Measurements from ENCODE around the gene MESD.

MESD gene

GRCh38 chr15:80931721-80932512 lies 57.7 kb downstream of the MESD start:
- Histone ChIP-seq H3K9me3 (ENCODE audit: insufficient read depth, low read length) (no peaks in the 10 kb centered on the region), H3K27me3 (ENCODE audit: low read depth, low read length) (no peaks in the 10 kb centered on the region), H2AFZ (ENCODE audit: low read depth, low read length) (no peak overlapping the region), H3K4me3 (ENCODE audit: low read length) (no peak overlapping the region), H3K79me2 (ENCODE audit: low read length) (no peaks in the 10 kb centered on the region), H3K27ac (ENCODE audit: low read length) (no peak overlapping the region), H3K9ac (ENCODE audit: low read length) (no peak overlapping the region), H3K36me3 (replicated peaks; ENCODE audit: low read depth, low read length) (peaks cover 5% of the 10 kb centered on the region), H3K4me2 (ENCODE audit: low read length) (no peak overlapping the region), H4K20me1 (ENCODE audit: insufficient read depth, low read length) (no peaks in the 10 kb centered on the region), H3K4me1 (ENCODE audit: low read length) (no peaks in the 10 kb centered on the region)
- no peak for TF ChIP-seq EZH2phosphoT487 (IDR thresholded peaks at IDR 0.05; ENCODE audit: low read depth)
- TF ChIP-seq, protein P1, sequence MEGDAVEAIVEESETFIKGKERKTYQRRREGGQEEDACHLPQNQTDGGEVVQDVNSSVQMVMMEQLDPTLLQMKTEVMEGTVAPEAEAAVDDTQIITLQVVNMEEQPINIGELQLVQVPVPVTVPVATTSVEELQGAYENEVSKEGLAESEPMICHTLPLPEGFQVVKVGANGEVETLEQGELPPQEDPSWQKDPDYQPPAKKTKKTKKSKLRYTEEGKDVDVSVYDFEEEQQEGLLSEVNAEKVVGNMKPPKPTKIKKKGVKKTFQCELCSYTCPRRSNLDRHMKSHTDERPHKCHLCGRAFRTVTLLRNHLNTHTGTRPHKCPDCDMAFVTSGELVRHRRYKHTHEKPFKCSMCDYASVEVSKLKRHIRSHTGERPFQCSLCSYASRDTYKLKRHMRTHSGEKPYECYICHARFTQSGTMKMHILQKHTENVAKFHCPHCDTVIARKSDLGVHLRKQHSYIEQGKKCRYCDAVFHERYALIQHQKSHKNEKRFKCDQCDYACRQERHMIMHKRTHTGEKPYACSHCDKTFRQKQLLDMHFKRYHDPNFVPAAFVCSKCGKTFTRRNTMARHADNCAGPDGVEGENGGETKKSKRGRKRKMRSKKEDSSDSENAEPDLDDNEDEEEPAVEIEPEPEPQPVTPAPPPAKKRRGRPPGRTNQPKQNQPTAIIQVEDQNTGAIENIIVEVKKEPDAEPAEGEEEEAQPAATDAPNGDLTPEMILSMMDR (IDR thresholded peaks at IDR 0.05; ENCODE audit: low read depth, low read length): no peak

DNA sequence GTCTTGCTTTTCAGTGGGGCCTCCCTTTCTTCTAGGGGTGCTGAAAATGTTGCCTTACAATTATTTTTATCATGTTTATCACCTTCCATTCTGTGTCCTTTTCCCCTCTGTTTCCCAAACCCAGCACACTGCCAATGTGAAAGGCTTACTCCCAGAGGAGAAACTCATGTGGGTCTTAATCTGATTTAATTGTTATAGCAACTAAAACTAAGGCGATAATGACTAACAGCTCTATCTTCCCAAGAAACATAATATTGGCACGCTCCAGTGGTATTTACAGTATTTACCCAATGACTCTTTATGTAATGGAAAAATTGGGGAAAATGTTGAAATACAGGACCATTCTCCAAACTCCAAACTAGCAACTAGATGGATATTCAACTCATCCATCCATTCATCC lies 58.4 kb downstream of the MESD start:
- no peaks in the 10 kb centered on the region for H3K36me3 ChIP-seq (replicated peaks; ENCODE audit: low read depth, low read length)

DNA sequence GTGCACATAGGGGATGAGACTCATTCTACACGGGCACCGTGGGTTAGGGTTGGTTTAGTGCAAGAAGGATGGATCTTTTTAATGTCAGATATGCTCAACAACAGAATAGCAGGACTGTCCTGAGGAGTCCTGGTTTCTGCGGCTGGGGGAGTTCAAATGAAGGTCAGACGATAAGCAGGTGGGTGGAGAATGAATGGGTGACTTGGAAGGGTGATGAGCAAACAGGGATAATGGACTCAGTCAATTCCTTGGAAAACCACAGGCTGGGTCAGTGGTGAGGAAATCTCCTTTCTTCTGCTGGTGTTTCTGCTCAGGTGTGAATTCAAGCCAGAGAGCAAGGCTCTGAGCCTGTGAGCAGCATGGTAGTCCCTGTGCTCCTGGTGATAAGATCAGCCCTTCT lies 59.9 kb downstream of the MESD start:
- Histone ChIP-seq H3K4me3 (ENCODE audit: low read length) (no peak overlapping the region), H3K36me3 (replicated peaks; ENCODE audit: low read depth, low read length) (no peaks in the 10 kb centered on the region), H4K20me1 (ENCODE audit: insufficient read depth, low read length) (no peaks in the 10 kb centered on the region), H3K4me2 (ENCODE audit: low read length) (no peak overlapping the region), H2AFZ (ENCODE audit: low read depth, low read length) (no peak overlapping the region), H3K9me3 (ENCODE audit: insufficient read depth, low read length) (no peaks in the 10 kb centered on the region), H3K27ac (ENCODE audit: low read length) (no peak overlapping the region), H3K9ac (ENCODE audit: low read length) (no peak overlapping the region), H3K79me2 (ENCODE audit: low read length) (no peaks in the 10 kb centered on the region), H3K27me3 (ENCODE audit: low read depth, low read length) (no peaks in the 10 kb centered on the region), H3K4me1 (ENCODE audit: low read length) (no peaks in the 10 kb centered on the region)
- TF ChIP-seq, protein P1 (IDR thresholded peaks at IDR 0.05; ENCODE audit: low read depth, low read length): no peak
- no peak for TF ChIP-seq EZH2phosphoT487 (IDR thresholded peaks at IDR 0.05; ENCODE audit: low read depth)

More for the DNA sequence above, 58.4 kb downstream of the MESD start:
- no peak overlapping the region for H3K9ac ChIP-seq (ENCODE audit: low read length)
- no peaks in the 10 kb centered on the region for H4K20me1 ChIP-seq (ENCODE audit: insufficient read depth, low read length)
- H3K4me1 ChIP-seq (ENCODE audit: low read length): no peaks in the 10 kb centered on the region
- no peaks in the 10 kb centered on the region for H3K79me2 ChIP-seq (ENCODE audit: low read length)
- H3K9me3 ChIP-seq (ENCODE audit: insufficient read depth, low read length): no peaks in the 10 kb centered on the region
- no peak overlapping the region for H2AFZ ChIP-seq (ENCODE audit: low read depth, low read length)
- TF ChIP-seq, protein P1 (IDR thresholded peaks at IDR 0.05; ENCODE audit: low read depth, low read length): no peak
- no peak for TF ChIP-seq EZH2phosphoT487 (IDR thresholded peaks at IDR 0.05; ENCODE audit: low read depth)
- no peak overlapping the region for H3K4me2 ChIP-seq (ENCODE audit: low read length)
- H3K27ac ChIP-seq (ENCODE audit: low read length): no peak overlapping the region
- H3K4me3 ChIP-seq (ENCODE audit: low read length): no peak overlapping the region
- H3K27me3 ChIP-seq (ENCODE audit: low read depth, low read length): no peaks in the 10 kb centered on the region

DNA sequence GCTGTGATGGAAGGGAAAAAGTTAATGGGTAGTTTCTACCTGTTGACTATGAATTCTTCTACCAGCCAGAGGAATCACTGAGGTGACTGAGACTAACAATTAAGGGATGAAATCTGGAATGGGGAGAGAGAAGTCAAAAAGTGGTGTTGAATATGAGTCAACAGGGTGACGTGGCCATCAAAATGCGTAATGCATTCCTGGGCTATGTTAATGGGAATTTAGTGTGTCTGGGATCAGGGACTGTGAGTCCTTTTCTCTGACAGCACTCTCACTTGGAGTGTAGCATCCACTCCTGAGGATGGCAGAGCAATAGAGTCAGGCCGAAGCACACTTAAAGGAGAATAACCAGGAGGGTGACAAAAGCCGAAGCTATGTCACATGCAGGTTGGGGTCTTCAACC lies 60.4 kb downstream of the MESD start:
- Histone ChIP-seq H3K36me3 (replicated peaks; ENCODE audit: low read depth, low read length) (no peaks in the 10 kb centered on the region), H3K4me3 (ENCODE audit: low read length) (no peak overlapping the region), H4K20me1 (ENCODE audit: insufficient read depth, low read length) (no peaks in the 10 kb centered on the region), H3K4me1 (ENCODE audit: low read length) (no peaks in the 10 kb centered on the region), H3K79me2 (ENCODE audit: low read length) (no peaks in the 10 kb centered on the region), H3K9me3 (ENCODE audit: insufficient read depth, low read length) (no peaks in the 10 kb centered on the region), H3K4me2 (ENCODE audit: low read length) (no peak overlapping the region), H3K27me3 (ENCODE audit: low read depth, low read length) (no peaks in the 10 kb centered on the region), H3K27ac (ENCODE audit: low read length) (no peak overlapping the region), H3K9ac (ENCODE audit: low read length) (no peak overlapping the region), H2AFZ (ENCODE audit: low read depth, low read length) (no peak overlapping the region)
- TF ChIP-seq, protein P1 (IDR thresholded peaks at IDR 0.05; ENCODE audit: low read depth, low read length): no peak
- TF ChIP-seq EZH2phosphoT487 (IDR thresholded peaks at IDR 0.05; ENCODE audit: low read depth): no peak
